GM23338 (cell line): ENCODE results near the gene TRNAU1AP. TPM values are rescaled to one million over a fixed set of nuclear protein-coding genes. Genes with fewer than 3 reads are reported as not detected.

Source experiments
- ATAC-seq: fragments of 200-7000 bp; cut with Tn5 transposase; 3 replicates; pipeline ENCODE4 v1.9.1; 2020
- DNase-seq: peaks from one replicate; pipeline ENCODE4 v3.0.0-alpha.2; 2015; ENCODE audit warnings: low spot score
- H2AFZ ChIP-seq: fragments of 200-600 bp; sonication (generic); 2 replicates; pipeline ENCODE4 v1.8.0; 2016; ENCODE audit warnings: antibody characterized with exemption, mild to moderate bottlenecking, moderate library complexity
- H3F3A ChIP-seq: fragments of 200-600 bp; sonication (generic); replicated peaks from 2 replicates; pipeline ENCODE4 v1.8.0; 2017; ENCODE audit warnings: antibody characterized with exemption, mixed run types, low read depth
- H3K27ac ChIP-seq: fragments of 200-600 bp; sonication (generic); 2 replicates; pipeline ENCODE4 v1.6.1; 2016; ENCODE audit warnings: low read depth
- H3K27me3 ChIP-seq: fragments of 200-600 bp; sonication (generic); 2 replicates; pipeline ENCODE4 v1.8.0; 2016; ENCODE audit warnings: mild to moderate bottlenecking, mixed run types, moderate library complexity; ENCODE audit not compliant: insufficient read depth
- H3K36me3 ChIP-seq: fragments of 200-600 bp; sonication (generic); 2 replicates; pipeline ENCODE4 v1.8.0; 2016; ENCODE audit warnings: mild to moderate bottlenecking; ENCODE audit not compliant: insufficient read depth
- H3K4me1 ChIP-seq: fragments of 200-600 bp; sonication (generic); 2 replicates; pipeline ENCODE4 v1.8.0; 2016; ENCODE audit warnings: mild to moderate bottlenecking, moderate library complexity; ENCODE audit not compliant: insufficient read depth
- H3K4me2 ChIP-seq: fragments of 200-600 bp; sonication (generic); 2 replicates; pipeline ENCODE4 v1.7.1; 2017; ENCODE audit warnings: mixed run types
- H3K4me3 ChIP-seq: fragments of 200-600 bp; sonication (generic); 2 replicates; pipeline ENCODE4 v1.6.1; 2016; ENCODE audit warnings: mixed run types
- H3K79me2 ChIP-seq: fragments of 200-600 bp; sonication (generic); replicated peaks from 2 replicates; pipeline ENCODE4 v1.8.0; 2017; ENCODE audit warnings: mild to moderate bottlenecking; ENCODE audit not compliant: insufficient read depth
- H3K9me2 ChIP-seq: fragments of 200-600 bp; sonication (generic); 2 replicates; pipeline ENCODE4 v1.8.0; 2017; ENCODE audit not compliant: insufficient read depth
- H4K20me1 ChIP-seq: fragments of 200-600 bp; sonication (generic); replicated peaks from 2 replicates; pipeline ENCODE4 v1.8.0; 2017; ENCODE audit warnings: mild to moderate bottlenecking; ENCODE audit not compliant: insufficient read depth
- H3K27ac Mint-ChIP-seq: 2 replicates; pipeline ENCODE4 v1.8.0; 2020; ENCODE audit warnings: inconsistent platforms, mild to moderate bottlenecking, moderate library complexity, mixed read lengths
- H3K27me3 Mint-ChIP-seq: 3 replicates; pipeline ENCODE4 v1.8.0; 2022; ENCODE audit warnings: low read depth, mild to moderate bottlenecking, moderate library complexity, mixed read lengths, inconsistent platforms; ENCODE audit not compliant: insufficient read depth, poor library complexity
- H3K36me3 Mint-ChIP-seq: 3 replicates; pipeline ENCODE4 v1.8.0; 2021; ENCODE audit warnings: low read depth, mild to moderate bottlenecking, inconsistent platforms, moderate library complexity, mixed read lengths
- H3K4me1 Mint-ChIP-seq: 3 replicates; pipeline ENCODE4 v1.8.0; 2020; ENCODE audit warnings: mild to moderate bottlenecking, inconsistent platforms, mixed read lengths
- H3K4me3 Mint-ChIP-seq: 3 replicates; pipeline ENCODE4 v1.8.0; 2021; ENCODE audit warnings: moderate library complexity, mild to moderate bottlenecking, inconsistent platforms, mixed read lengths
- H3K9me3 Mint-ChIP-seq: 3 replicates; pipeline ENCODE4 v1.8.0; 2020; ENCODE audit warnings: moderate library complexity, mild to moderate bottlenecking, inconsistent platforms, mixed read lengths
- EZH2 ChIP-seq: fragments of 200-600 bp; sonication (generic); IDR thresholded peaks from one replicate; pipeline ENCODE4 v1.8.0; 2017; ENCODE audit warnings: antibody characterized with exemption, mild to moderate bottlenecking, low read depth; ENCODE audit not compliant: unreplicated experiment
- JUNB ChIP-seq: IDR thresholded peaks from one replicate; pipeline ENCODE4 v1.6.1; 2016; ENCODE audit warnings: antibody characterized with exemption; ENCODE audit not compliant: unreplicated experiment
- NANOG ChIP-seq: IDR thresholded peaks from 2 replicates; pipeline ENCODE4 v1.6.1; 2016; ENCODE audit warnings: antibody characterized with exemption, borderline replicate concordance
- REST ChIP-seq: IDR thresholded peaks from one replicate; pipeline ENCODE4 v1.6.1; 2018; ENCODE audit warnings: antibody characterized with exemption; ENCODE audit not compliant: unreplicated experiment
- STAT1 ChIP-seq: IDR thresholded peaks from one replicate; pipeline ENCODE4 v1.6.1; 2016; ENCODE audit warnings: antibody characterized with exemption; ENCODE audit not compliant: unreplicated experiment
- ZNF114 ChIP-seq: fragments of 250-450 bp; sonication (Bioruptor Pico); IDR thresholded peaks from 2 replicates; pipeline ENCODE4 v1.5.0; 2020; ENCODE audit warnings: mild to moderate bottlenecking, moderate library complexity
- ZNF331 ChIP-seq: fragments of 250-450 bp; sonication (Bioruptor Pico); IDR thresholded peaks from 2 replicates; pipeline ENCODE4 v1.5.0; 2020; ENCODE audit warnings: low read depth, mild to moderate bottlenecking, moderate library complexity
- polyA plus RNA-seq: library from polyadenylated mRNA; unstranded; fragments of >200 nt; fragmentation: Nextera tagmentation; extraction: Ambion mirVana; gene quantifications from 2 replicates; pipeline ENCODE4 v1.2.1, GENCODE V29; 2016
- total RNA-seq: library from RNA; depleted of rRNA; stranded (reverse); fragments of >200 nt; shearing (Covaris generic); gene quantifications from 2 replicates; pipeline ENCODE4 v1.2.3, GENCODE V29; 2014

TRNAU1AP gene
- total and polyA plus RNA-seq, 2 experiments from 2014 or later: 20.3 to 42.1 TPM

- TF ChIP-seq ZNF114 (CRISPR knock-in tag) (no peak), EZH2 (no peak), JUNB (no peak), ZNF331 (CRISPR knock-in tag) (no peak)
Observed at GRCh38 chr1:28534671-28535070, 18.2 kb upstream of the TRNAU1AP start (continued).

- Mint-ChIP-seq H3K27ac (no peak overlapping the region), H3K4me3 (no peak overlapping the region), H3K36me3 (peaks cover 79% of the 10 kb centered on the region), H3K4me1 (no peaks in the 10 kb centered on the region; the same call in 2 of the 3 replicates), H3K27me3 (peaks cover 2% of the 10 kb centered on the region), H3K9me3 (no peaks in the 10 kb centered on the region; the same call in 2 of the 3 replicates)
- Histone ChIP-seq H3K27ac (no peak overlapping the region), H3K4me1 (no peaks in the 10 kb centered on the region), H3K36me3 (peaks cover 20% of the 10 kb centered on the region; the same call in 1 of the 2 replicates), H3K27me3 (no peaks in the 10 kb centered on the region), H2AFZ (no peak overlapping the region), H3K9me2 (no peaks in the 10 kb centered on the region), H4K20me1 (peaks cover 2% of the 10 kb centered on the region), H3K4me2 (no peak overlapping the region), H3K79me2 (no peaks in the 10 kb centered on the region), H3F3A (peaks cover 7% of the 10 kb centered on the region), H3K4me3 (no peak overlapping the region)
- DNase-seq (no peak), ATAC-seq (no peak)
- TF ChIP-seq NANOG (no peak), ZNF331 (CRISPR knock-in tag) (no peak), REST (no peak), STAT1 (no peak)
Observed at GRCh38 chr1:28535180-28535579, 17.7 kb upstream of the TRNAU1AP start.

- no peak overlapping the region for H3K4me2 ChIP-seq
- peaks cover 2% of the 10 kb centered on the region; the same call in 1 of the 2 replicates for H4K20me1 ChIP-seq
- H3K79me2 ChIP-seq: no peaks in the 10 kb centered on the region
- ATAC-seq (no peak), DNase-seq (no peak)
- Mint-ChIP-seq H3K4me3 (no peak overlapping the region), H3K36me3 (peaks cover 60% of the 10 kb centered on the region), H3K27ac (no peak overlapping the region), H3K9me3 (no peaks in the 10 kb centered on the region; the same call in 2 of the 3 replicates), H3K27me3 (peaks cover 5% of the 10 kb centered on the region), H3K4me1 (no peaks in the 10 kb centered on the region; the same call in 2 of the 3 replicates)
- peaks cover 13% of the 10 kb centered on the region; the same call in 1 of the 2 replicates for H3K36me3 ChIP-seq
- H3K9me2 ChIP-seq: no peaks in the 10 kb centered on the region
- peaks cover 10% of the 10 kb centered on the region for H3F3A ChIP-seq
- H3K4me1 ChIP-seq: no peaks in the 10 kb centered on the region
- H3K27ac ChIP-seq: no peak overlapping the region
- no peak overlapping the region for H3K4me3 ChIP-seq
- TF ChIP-seq STAT1 (no peak), EZH2 (no peak)
- no peaks in the 10 kb centered on the region for H3K27me3 ChIP-seq
- H2AFZ ChIP-seq: no peak overlapping the region
Observed at GRCh38 chr1:28537457-28538199, 15.3 kb upstream of the TRNAU1AP start.
